ENCODE data around the gene NUP214.
A peak's percentile ranks its signal among the peaks of the same experiment; 100 is the strongest.
"Not testable (repeated sequence)": the region's sequence is repeated elsewhere in the genome, so short reads cannot be mapped to it uniquely, and the experiment has no call there.

The NUP214 gene

GRCh38 chr9:131161585-131161984 is 36.2 kb downstream of the NUP214 start:
- no peak for DNase-seq (ENCODE audit: low read depth)

GRCh38 chr9:131162886-131163285 is 37.5 kb downstream of the NUP214 start:
- DNase-seq (ENCODE audit: low read depth), result no peak

GRCh38 chr9:131165523-131165922 is 40.1 kb downstream of the NUP214 start:
- no peak for DNase-seq (ENCODE audit: low read depth)

GRCh38 chr9:131167146-131167692 is 41.8 kb downstream of the NUP214 start:
- no peak for DNase-seq (ENCODE audit: low read depth)

GRCh38 chr9:131167936-131168335 is 42.5 kb downstream of the NUP214 start:
- no peak for DNase-seq (ENCODE audit: low read depth)

- peak; percentile 25 for DNase-seq (ENCODE audit: low read depth)
Measured at GRCh38 chr9:131169563-131170240, 44.3 kb downstream of the NUP214 start.

GRCh38 chr9:131173995-131174394 is 48.6 kb downstream of the NUP214 start:
- no peak for DNase-seq (ENCODE audit: low read depth)

- no peak for DNase-seq (ENCODE audit: low read depth)
Measured at GRCh38 chr9:131174681-131175239, 49.4 kb downstream of the NUP214 start.

GRCh38 chr9:131177898-131178297 is 52.5 kb downstream of the NUP214 start:
- no peak for DNase-seq (ENCODE audit: low read depth)

GRCh38 chr9:131178382-131178781 is 53.0 kb downstream of the NUP214 start:
- DNase-seq (ENCODE audit: low read depth), result peak; percentile 54

- DNase-seq (ENCODE audit: low read depth), result no peak
Measured at GRCh38 chr9:131178926-131179325, 53.5 kb downstream of the NUP214 start.

- DNase-seq (ENCODE audit: low read depth), result peak; percentile 96
Measured at GRCh38 chr9:131179561-131180219, 54.3 kb downstream of the NUP214 start.

- DNase-seq (ENCODE audit: low read depth), result peak; percentile 98
Measured at GRCh38 chr9:131180454-131180853, 55.1 kb downstream of the NUP214 start.

GRCh38 chr9:131181091-131181681 is 55.8 kb downstream of the NUP214 start:
- no peak for DNase-seq (ENCODE audit: low read depth)

- DNase-seq (ENCODE audit: low read depth), result no peak
Measured at GRCh38 chr9:131185924-131186323, 60.5 kb downstream of the NUP214 start.

GRCh38 chr9:131186622-131187021 is 61.2 kb downstream of the NUP214 start:
- DNase-seq (ENCODE audit: low read depth), result no peak

- no peak for DNase-seq (ENCODE audit: low read depth)
Measured at GRCh38 chr9:131187957-131188356, 62.6 kb downstream of the NUP214 start.

- DNase-seq (ENCODE audit: low read depth), result no peak
Measured at GRCh38 chr9:131188976-131189375, 63.6 kb downstream of the NUP214 start.

- no peak for DNase-seq (ENCODE audit: low read depth)
Measured at GRCh38 chr9:131190191-131190590, 64.8 kb downstream of the NUP214 start.

GRCh38 chr9:131191032-131191431 is 65.6 kb downstream of the NUP214 start:
- not testable (repeated sequence) for DNase-seq (ENCODE audit: low read depth)

- no peak for DNase-seq (ENCODE audit: low read depth)
Measured at GRCh38 chr9:131191857-131192256, 66.5 kb downstream of the NUP214 start.

- no peak for DNase-seq (ENCODE audit: low read depth)
Measured at GRCh38 chr9:131193051-131193450, 67.7 kb downstream of the NUP214 start.

GRCh38 chr9:131194762-131195161 is 69.4 kb downstream of the NUP214 start:
- DNase-seq (ENCODE audit: low read depth), result no peak
